Cardiac fibroblast (primary cell): ENCODE data around the gene SERPINB4.
"Not testable (repeated sequence)": the region's sequence is repeated elsewhere in the genome, so short reads cannot be mapped to it uniquely, and the experiment has no call there.

Source experiments
- DNase-seq, 2 donors: peaks; one replicate each; pipeline versions ENCODE4 v3.0.0 to v3.0.0-alpha.2; 2010; ENCODE audit warnings: low read depth in 2 of 2
- H3K4me3 ChIP-seq, 2 donors: replicated peaks in 1 of 2; 1 replicate in 1 of 2; 2 replicates in 1 of 2; pipeline ENCODE4 v1.5.1; 2011; ENCODE audit warnings: low read depth in 2 of 2, low read length in 2 of 2, mild to moderate bottlenecking in 2 of 2, moderate library complexity in 1 of 2
- CTCF ChIP-seq: IDR thresholded peaks from one replicate; pipeline ENCODE4 v1.5.1; 2011; ENCODE audit warnings: low read depth, mild to moderate bottlenecking, low read length, inconsistent platforms

SERPINB4 gene

GRCh38 chr18:63679820-63680606 is 36.0 kb upstream of the SERPINB4 start:
- DNase-seq = peak in 1 of 2 donors; percentile 24
- TF ChIP-seq CTCF = no peak
- no peak overlapping the region for H3K4me3 ChIP-seq

GRCh38 chr18:63677500-63678225 is 33.6 kb upstream of the SERPINB4 start:
- H3K4me3 ChIP-seq = no peak overlapping the region
- DNase-seq = peak; percentile 19 to 68
- no peak for TF ChIP-seq CTCF

- TF ChIP-seq CTCF = no peak
- H3K4me3 ChIP-seq = no peak overlapping the region
- no peak for DNase-seq
Measured at GRCh38 chr18:63676526-63677323, 32.7 kb upstream of the SERPINB4 start.

GRCh38 chr18:63664571-63664970 is 20.5 kb upstream of the SERPINB4 start:
- TF ChIP-seq CTCF = no peak
- no peak for DNase-seq
- H3K4me3 ChIP-seq = no peak overlapping the region

GRCh38 chr18:63661750-63662149 is 17.7 kb upstream of the SERPINB4 start, which contains the start of gene SERPINB3:
SERPINB3 (minus strand) TSS chr18:63661893; CDS start chr18:63661216, 677 bp downstream.
- not testable (repeated sequence) for DNase-seq, H3K4me3 ChIP-seq

- not testable (repeated sequence) for H3K4me3 ChIP-seq, DNase-seq
Measured at GRCh38 chr18:63658920-63659319, 14.9 kb upstream of the SERPINB4 start.

- peak in 1 of 2 donors; percentile 39 for DNase-seq
- not testable (repeated sequence) for H3K4me3 ChIP-seq
Measured at GRCh38 chr18:63650271-63650670, 6.2 kb upstream of the SERPINB4 start.

- no peak overlapping the region for H3K4me3 ChIP-seq
- no peak for TF ChIP-seq CTCF
- DNase-seq = peak; percentile 28 to 31
Measured at GRCh38 chr18:63648241-63648640, 4.2 kb upstream of the SERPINB4 start.
